ENCODE measurements around the gene PRMT1. TPM values are rescaled to one million over a fixed set of nuclear protein-coding genes. Genes with fewer than 3 reads are reported as not detected.

Gene PRMT1
- total and polyA plus RNA-seq, 2 of the 13 experiments (the other 11 are each of a cell fraction or from before 2014, with no cell fraction given), result 324 to 374 TPM

DNA sequence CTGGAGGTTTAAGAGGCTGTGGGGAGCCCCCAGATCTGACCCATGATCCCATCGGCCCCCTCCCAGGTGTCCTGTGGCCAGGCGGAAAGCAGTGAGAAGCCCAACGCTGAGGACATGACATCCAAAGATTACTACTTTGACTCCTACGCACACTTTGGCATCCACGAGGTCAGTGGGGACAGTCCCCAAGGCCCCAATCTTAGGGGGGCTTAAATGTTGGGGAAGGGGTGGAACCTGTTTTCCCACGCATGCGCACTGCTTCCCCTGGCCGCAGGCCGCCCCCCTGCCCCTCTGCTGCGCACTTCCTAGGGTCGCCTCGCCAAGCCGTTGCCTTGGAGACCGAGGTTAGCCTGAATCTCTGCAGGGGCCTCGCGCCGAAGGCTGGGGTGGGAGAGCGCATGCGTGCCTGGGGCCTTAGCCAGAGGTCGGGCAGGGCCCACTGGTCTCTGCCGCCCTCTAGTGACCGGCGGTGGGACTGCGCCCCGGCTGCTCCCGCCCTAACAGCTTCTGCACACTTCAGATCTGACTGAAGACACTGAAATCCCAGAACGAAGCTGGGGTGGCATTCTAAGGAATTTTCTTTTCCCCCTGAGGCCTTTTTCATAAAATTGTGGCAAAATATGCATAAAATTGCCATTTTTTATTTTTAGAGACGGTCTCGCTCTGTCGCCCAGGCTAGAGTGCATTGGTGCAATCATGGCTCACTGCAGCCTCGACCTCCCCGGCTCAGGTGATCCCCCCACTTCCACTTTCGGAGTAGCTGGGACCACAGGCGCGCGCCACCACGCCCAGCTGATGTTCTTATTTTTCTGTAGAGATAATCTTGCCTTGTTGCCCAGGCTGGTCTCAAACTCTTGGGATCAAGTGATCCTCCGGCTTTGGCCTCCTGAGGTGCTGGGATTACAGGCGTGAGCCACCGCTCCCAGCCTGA is 3.6 kb downstream of the PRMT1 start (continued):
- TF ChIP-seq PRDM10 (CRISPR knock-in tag; IDR thresholded peaks at IDR 0.05; ENCODE audit: low read depth) (peak; percentile 69; the same call in 1 of the 2 replicates), HCFC1 (IDR thresholded peaks at IDR 0.05; ENCODE audit: low read depth, low read length) (peak; percentile 32; the same call in 1 of the 2 replicates), ZNF710 (CRISPR knock-in tag; IDR thresholded peaks at IDR 0.05; ENCODE audit: borderline replicate concordance) (no peak), ZNF790 (CRISPR knock-in tag; IDR thresholded peaks at IDR 0.05; ENCODE audit: borderline replicate concordance) (no peak), ELF1 (CRISPR knock-in tag; IDR thresholded peaks at IDR 0.05) (peak; percentile 29; the same call in 1 of the 2 replicates), MTA1 (CRISPR knock-in tag; IDR thresholded peaks at IDR 0.05; ENCODE audit: borderline replicate concordance) (no peak), CBX1 (IDR thresholded peaks at IDR 0.05; ENCODE audit: low read depth) (no peak), ZBTB43 (CRISPR knock-in tag; conservative IDR thresholded peaks at IDR 0.05) (no peak), ZNF644 (CRISPR knock-in tag; IDR thresholded peaks at IDR 0.05; ENCODE audit: low read depth) (no peak), ZNF598 (CRISPR knock-in tag; IDR thresholded peaks at IDR 0.05; ENCODE audit: borderline replicate concordance) (peak; percentile 28; the same call in 1 of the 2 replicates), E2F5 (CRISPR knock-in tag; conservative IDR thresholded peaks at IDR 0.05) (0 out of 2 replicates have a peak, but pooled peaks have one; percentile 17), PATZ1 (CRISPR knock-in tag; IDR thresholded peaks at IDR 0.05) (peak; percentile 31; the same call in 1 of the 2 replicates), PRDM4 (CRISPR knock-in tag; IDR thresholded peaks at IDR 0.05; ENCODE audit: borderline replicate concordance) (no peak)

Measured in HepG2 (cell line).